Ovary (tissue), 9 donors: ENCODE measurements around the gene DROSHA. TPM values are rescaled to one million over a fixed set of nuclear protein-coding genes. Genes with fewer than 3 reads are reported as not detected.

ENCODE experiments used
- DNase-seq, 5 donors: peaks; one replicate each; pipeline ENCODE4 v3.0.0-alpha.2; 2019 to 2020
- H3K27ac ChIP-seq, 2 donors: fragments of 200-600 bp; one replicate each; pipeline versions ENCODE4 v1.5.1 to v1.8.0; 2019 to 2022
- H3K27me3 ChIP-seq: fragments of 200-600 bp; one replicate; pipeline ENCODE4 v1.8.0; 2022
- H3K36me3 ChIP-seq: fragments of 200-600 bp; sonication (generic); one replicate; pipeline ENCODE4 v1.5.1; 2019
- H3K4me1 ChIP-seq: one replicate; pipeline ENCODE4 v1.8.1; 2013; ENCODE audit warnings: mild to moderate bottlenecking, moderate library complexity; ENCODE audit not compliant: insufficient read depth
- H3K4me3 ChIP-seq: fragments of 200-600 bp; sonication (generic); one replicate; pipeline ENCODE4 v1.5.1; 2017
- H3K9me3 ChIP-seq, 2 donors: fragments of 200-600 bp in 1 of 2; sonication (generic) in 1 of 2; one replicate each; pipeline versions ENCODE4 v1.5.1 to v1.8.1; 2013 to 2019; ENCODE audit warnings: mild to moderate bottlenecking in 1 of 2, moderate library complexity in 1 of 2
- EP300 ChIP-seq: sonication (generic); formaldehyde crosslinking; IDR thresholded peaks from one replicate; pipeline ENCODE4 v1.6.1; 2017; ENCODE audit warnings: antibody characterized with exemption
- POLR2A ChIP-seq: fragments of 450-650 bp; IDR thresholded peaks from one replicate; pipeline ENCODE4 v1.6.1; 2017; ENCODE audit warnings: antibody characterized with exemption, mild to moderate bottlenecking, moderate library complexity
- WGBS, 3 donors: extraction: QIAGEN DNeasy Blood & Tissue Kit in 1 of 3; methylation state at CpG; one replicate each; pipeline versions ENCODE4 v1.1.5 to v1.1.7; 2013 to 2017; 5-methylcytosine and 5-hydroxymethylcytosine counted together
- intact Hi-C, 4 donors: fragments of 100-400 bp; cut with DNase I; formaldehyde crosslinking; loops; one replicate each; pipeline versions ENCODE4 v1.11.0 to v1.15.1; 2022 to 2023
- polyA plus RNA-seq, 2 donors: library from polyadenylated mRNA; stranded (reverse); fragments of 200-250 nt in 1 of 2; fragments of 350-450 nt in 1 of 2; fragmentation: Illumina TruSeq in 1 of 2; extraction: RNeasy Lipid Tissue Mini Kit (QIAGEN cat#74804) in 1 of 2; gene quantifications; one replicate each; pipeline ENCODE4 v1.2.3, GENCODE V29; 2013 to 2014
- total RNA-seq, 7 donors: library from RNA; depleted of rRNA in 2 of 7; stranded (reverse); fragments of >200 nt in 2 of 7; fragmentation: NEBNext Ultra II Directional in 3 of 7; extraction: Animal tissue kit (Norgen Biotek cat#: 25700) in 3 of 7; gene quantifications; one replicate each; pipeline versions ENCODE4 v1.1.0 to v1.2.4, GENCODE V29; 2016 to 2023
- TF ChIP-seq, protein P1 (sequence below), 3 donors: fragments of 450-650 bp in 2 of 3; fragments of 200-600 bp in 1 of 3; IDR thresholded peaks; one replicate each; pipeline versions ENCODE4 v1.5.1 to v1.8.0; 2016 to 2022; ENCODE audit warnings: antibody characterized with exemption in 3 of 3, mild to moderate bottlenecking in 1 of 3
- donor health status: DM: no; HTN: no; CAD: no; lungs with moderate emphysema.
- donor health status: DM: no; HTN: no; CAD: no.
- donor health status: Bipolar disorder and iron deficiency.
- donor health status: DM: yes; HTN: yes; CAD: no.
- donor health status: DM: no; HTN: no; CAD: no.
- donor health status: DM: yes; HTN: yes; CAD: no.

DROSHA gene
- total and polyA plus RNA-seq, 9 donors = 30.5 to 75.7 (median 50.3) TPM

DNA sequence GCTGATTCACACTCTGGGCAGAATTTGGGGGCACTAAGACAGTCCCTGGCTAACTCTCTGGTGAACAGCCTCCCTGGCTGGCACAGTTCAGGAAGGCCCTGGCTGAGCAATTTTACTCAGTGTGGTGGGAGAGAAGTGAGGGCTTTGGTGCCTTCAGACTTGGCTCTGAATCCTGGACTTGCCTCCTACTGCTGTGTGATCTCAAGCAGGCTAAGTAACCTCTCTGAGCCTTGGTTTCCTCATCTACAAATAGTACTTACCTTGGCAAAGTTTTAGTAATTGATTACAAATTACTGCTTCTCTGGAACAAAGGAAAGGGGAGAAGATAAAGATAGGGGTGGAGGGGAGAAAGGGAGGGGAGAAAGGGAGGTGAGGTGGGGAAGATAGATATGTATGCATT, 153.8 kb downstream of the DROSHA start:
- intact Hi-C loops = no loop called here
- Histone ChIP-seq H3K36me3 (no peaks in the 10 kb centered on the region), H3K9me3 (no peaks in the 10 kb centered on the region), H3K27ac (no peak overlapping the region), H3K27me3 (no peaks in the 10 kb centered on the region), H3K4me3 (no peak overlapping the region), H3K4me1 (no peaks in the 10 kb centered on the region)
- TF ChIP-seq EP300 (no peak), POLR2A (no peak)
- TF ChIP-seq, protein P1, sequence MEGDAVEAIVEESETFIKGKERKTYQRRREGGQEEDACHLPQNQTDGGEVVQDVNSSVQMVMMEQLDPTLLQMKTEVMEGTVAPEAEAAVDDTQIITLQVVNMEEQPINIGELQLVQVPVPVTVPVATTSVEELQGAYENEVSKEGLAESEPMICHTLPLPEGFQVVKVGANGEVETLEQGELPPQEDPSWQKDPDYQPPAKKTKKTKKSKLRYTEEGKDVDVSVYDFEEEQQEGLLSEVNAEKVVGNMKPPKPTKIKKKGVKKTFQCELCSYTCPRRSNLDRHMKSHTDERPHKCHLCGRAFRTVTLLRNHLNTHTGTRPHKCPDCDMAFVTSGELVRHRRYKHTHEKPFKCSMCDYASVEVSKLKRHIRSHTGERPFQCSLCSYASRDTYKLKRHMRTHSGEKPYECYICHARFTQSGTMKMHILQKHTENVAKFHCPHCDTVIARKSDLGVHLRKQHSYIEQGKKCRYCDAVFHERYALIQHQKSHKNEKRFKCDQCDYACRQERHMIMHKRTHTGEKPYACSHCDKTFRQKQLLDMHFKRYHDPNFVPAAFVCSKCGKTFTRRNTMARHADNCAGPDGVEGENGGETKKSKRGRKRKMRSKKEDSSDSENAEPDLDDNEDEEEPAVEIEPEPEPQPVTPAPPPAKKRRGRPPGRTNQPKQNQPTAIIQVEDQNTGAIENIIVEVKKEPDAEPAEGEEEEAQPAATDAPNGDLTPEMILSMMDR (IDR thresholded peaks at IDR 0.05) = no peak
- DNase-seq = no peak

DNA sequence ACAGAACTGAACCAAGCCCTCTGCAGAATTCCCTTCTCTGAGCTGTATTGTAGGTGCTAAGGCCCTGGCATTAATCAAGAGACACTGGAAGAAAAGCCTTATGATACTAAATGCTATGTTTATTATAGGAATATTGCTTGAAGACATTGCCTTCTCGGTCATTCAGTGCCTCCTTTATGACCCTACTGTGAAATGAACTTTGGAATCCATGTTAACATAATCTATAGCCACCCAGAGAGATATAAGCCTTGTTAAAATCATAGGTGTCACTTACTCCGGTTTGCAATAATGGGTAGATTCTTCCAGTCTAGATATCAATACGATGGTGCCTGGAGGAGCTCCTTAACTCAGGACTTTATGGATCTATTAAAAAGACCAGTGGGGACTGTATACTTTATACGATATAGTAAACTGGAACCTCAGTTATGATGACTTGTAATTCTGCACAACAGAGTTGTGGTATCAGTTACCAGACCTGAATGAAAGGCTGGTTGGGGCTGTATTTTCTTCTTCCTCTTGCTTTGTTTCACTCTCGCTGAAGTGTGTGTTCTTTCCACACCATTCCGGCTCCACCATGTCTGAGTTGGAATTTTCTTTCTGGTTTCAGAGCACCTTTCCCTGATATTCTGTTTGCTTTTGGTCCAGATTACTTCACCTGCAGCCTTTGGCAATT, 154.5 kb downstream of the DROSHA start:
- intact Hi-C loops = no loop called here
- DNase-seq = no peak

DNA sequence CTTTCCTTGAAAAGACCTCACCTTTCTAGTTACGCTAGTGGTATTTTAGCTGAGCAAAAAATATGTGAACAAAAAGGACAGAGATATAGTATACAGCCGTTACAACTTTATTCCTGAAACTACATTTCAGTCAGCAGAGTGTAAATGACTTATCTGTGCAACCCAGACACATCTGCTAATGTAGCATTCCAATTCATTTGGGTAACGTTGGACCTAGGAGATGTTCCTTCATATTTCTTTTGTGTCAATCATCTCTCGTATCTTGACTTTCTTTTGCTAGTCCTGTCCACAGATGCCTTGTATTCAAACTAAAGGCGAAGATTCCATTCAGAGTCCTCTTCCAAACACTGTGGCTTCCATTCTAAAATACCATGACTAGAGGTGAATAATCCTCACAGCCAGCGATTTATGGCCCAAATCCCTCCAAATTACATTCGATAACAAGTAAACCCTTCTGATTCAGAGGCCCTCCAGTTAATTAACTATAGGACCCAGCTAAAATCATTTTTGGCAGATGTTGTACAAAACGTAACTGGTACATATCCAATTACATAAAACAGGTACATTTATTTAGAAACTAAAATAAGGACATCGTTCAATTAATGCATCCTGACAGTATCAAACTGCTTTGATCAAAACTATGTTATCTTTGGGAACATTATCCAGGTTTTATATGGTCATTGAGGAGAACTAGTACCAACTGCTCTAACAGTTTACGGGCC, 155.7 kb downstream of the DROSHA start:
- H3K4me1 ChIP-seq = no peaks in the 10 kb centered on the region
- no peak for DNase-seq
- TF ChIP-seq, protein P1 (IDR thresholded peaks at IDR 0.05) = no peak
- TF ChIP-seq POLR2A (no peak), EP300 (no peak)
- H3K9me3 ChIP-seq = no peaks in the 10 kb centered on the region
- WGBS, 3 donors = 85 to 88% (median 88%) methylated on average over 10 of the region's 10 CpGs
- intact Hi-C loops = no loop called here
- H3K27me3 ChIP-seq = no peaks in the 10 kb centered on the region
- H3K36me3 ChIP-seq = no peaks in the 10 kb centered on the region
- H3K27ac ChIP-seq = no peak overlapping the region
- no peak overlapping the region for H3K4me3 ChIP-seq

More for the DNA sequence above, 154.5 kb downstream of the DROSHA start:
- no peaks in the 10 kb centered on the region for H3K36me3 ChIP-seq
- no peaks in the 10 kb centered on the region for H3K4me1 ChIP-seq
- H3K27me3 ChIP-seq = no peaks in the 10 kb centered on the region
- no peak for TF ChIP-seq EP300
- TF ChIP-seq, protein P1 (IDR thresholded peaks at IDR 0.05) = no peak
- TF ChIP-seq POLR2A = no peak
- no peak overlapping the region for H3K4me3 ChIP-seq
- 87 to 93% (median 93%) methylated on average over 6 of the region's 6 CpGs for WGBS, 3 donors
- H3K27ac ChIP-seq = no peak overlapping the region
- H3K9me3 ChIP-seq = no peaks in the 10 kb centered on the region

DNA sequence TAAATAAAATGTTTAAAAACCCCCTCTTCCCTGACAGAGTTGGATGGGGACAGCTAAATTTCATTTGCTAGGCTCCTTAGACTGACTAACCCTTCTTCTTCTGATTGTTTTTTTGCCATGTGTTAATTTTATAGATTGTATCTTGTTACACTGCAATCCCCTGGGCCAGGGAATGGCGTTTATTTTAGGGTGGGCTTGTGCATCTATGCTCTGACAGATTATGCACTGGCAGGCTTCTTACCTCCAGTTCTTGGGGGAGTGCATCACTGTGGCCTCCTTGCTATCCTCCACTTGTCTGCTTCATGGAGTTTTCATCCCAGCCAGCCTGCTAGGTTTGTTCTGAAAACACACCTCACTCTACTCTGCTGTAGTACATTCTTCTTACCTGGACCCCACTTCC, 159.8 kb downstream of the DROSHA start:
- H3K9me3 ChIP-seq = no peaks in the 10 kb centered on the region
- DNase-seq = no peak
- WGBS, 3 donors = 17 to 58% (median 31%) methylated on average over 1 of the region's 1 CpG
- intact Hi-C loops = no loop called here
- no peaks in the 10 kb centered on the region for H3K4me1 ChIP-seq
- H3K4me3 ChIP-seq = no peak overlapping the region
- TF ChIP-seq EP300 (no peak), POLR2A (no peak)
- TF ChIP-seq, protein P1 (IDR thresholded peaks at IDR 0.05) = no peak
- no peak overlapping the region for H3K27ac ChIP-seq
- no peaks in the 10 kb centered on the region for H3K27me3 ChIP-seq
- H3K36me3 ChIP-seq = no peaks in the 10 kb centered on the region
